ENCODE results near the gene ODC1. TPM values are rescaled to one million over a fixed set of nuclear protein-coding genes. Genes with fewer than 3 reads are reported as not detected.

Gene ODC1
- total RNA-seq, 2 donors from 2014 or later: 31.9 to 59.7 TPM

DNA sequence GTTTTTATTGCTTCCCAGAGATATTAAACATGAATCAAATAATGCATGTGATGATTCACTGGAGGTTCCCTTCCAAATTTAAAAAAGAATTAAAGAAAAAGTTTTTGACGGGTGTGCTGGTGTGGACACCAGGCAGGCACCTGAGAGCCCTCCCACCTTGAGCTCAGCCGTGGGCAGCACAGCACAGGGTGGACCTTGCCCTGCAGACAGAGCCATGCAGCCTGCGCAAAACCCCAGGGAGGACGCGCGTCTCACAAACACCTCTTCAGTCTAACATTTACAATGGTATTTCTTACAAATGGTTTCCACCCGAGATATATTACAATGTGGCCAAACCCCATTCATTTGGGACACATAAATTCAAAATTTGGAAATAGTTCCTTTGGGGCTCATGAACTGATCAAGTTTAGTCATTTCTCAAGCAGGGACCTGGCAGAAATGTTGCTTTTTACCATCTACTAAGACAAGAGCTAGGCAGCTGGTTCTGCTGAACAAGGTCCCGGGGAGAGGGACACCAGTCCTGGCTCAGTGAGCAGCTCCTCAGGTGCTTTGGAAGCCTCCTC is 45.4 kb downstream of the ODC1 start:
- no peak for TF ChIP-seq POLR2A (IDR thresholded peaks at IDR 0.05)
- TF ChIP-seq CTCF (IDR thresholded peaks at IDR 0.05): no peak
- Histone ChIP-seq H3K36me3 (replicated peaks in 1 of 2; ENCODE audit: insufficient read depth in 1 of 2, low read depth in 2 of 2) (no peaks in the 10 kb centered on the region), H3K9me3 (no peaks in the 10 kb centered on the region), H3K27me3 (no peaks in the 10 kb centered on the region), H3K4me1 (peaks cover 36% of the 10 kb centered on the region), H3K27ac (no peak overlapping the region), H3K4me3 (no peak overlapping the region)
- intact Hi-C loops (cut with DNase I): no loop called here
- no peak for ATAC-seq
- WGBS, 2 donors: 69 to 99% methylated on average over 8 of the region's 8 CpGs
- no peak for DNase-seq

DNA sequence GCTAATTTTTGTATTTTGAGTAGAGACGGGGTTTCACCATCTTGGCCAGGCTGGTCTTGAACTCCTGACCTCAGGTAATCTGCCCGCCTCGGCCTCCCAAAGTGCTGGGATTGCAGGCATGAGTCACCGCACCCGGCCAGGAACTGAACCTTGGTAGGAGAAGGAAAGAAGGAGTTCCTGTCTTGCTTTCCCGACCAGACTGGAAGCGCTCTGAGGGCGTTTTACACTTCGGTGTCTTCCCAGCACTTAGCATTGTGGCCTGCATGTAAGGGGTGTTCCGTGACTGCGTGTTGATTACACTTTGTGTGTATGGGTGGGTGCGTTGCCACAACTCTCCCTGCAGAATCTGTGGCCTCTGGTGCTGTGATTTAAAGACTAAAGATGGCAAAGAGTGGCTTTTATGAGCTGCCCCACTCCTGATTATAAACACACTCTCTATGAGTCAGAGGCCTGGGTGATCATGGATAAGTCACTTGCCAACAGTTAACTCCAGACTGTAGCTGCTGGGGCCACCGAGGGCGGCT is 46.0 kb downstream of the ODC1 start:
- no peaks in the 10 kb centered on the region for H3K36me3 ChIP-seq (replicated peaks in 1 of 2; ENCODE audit: insufficient read depth in 1 of 2, low read depth in 2 of 2)
- intact Hi-C loops (cut with DNase I): no loop called here
- H3K27ac ChIP-seq: no peak overlapping the region
- TF ChIP-seq POLR2A (IDR thresholded peaks at IDR 0.05) (no peak), CTCF (IDR thresholded peaks at IDR 0.05) (no peak)
- H3K27me3 ChIP-seq: no peaks in the 10 kb centered on the region
- WGBS, 2 donors: 79 to 94% methylated on average over 12 to 14 of the region's 14 CpGs
- no peaks in the 10 kb centered on the region for H3K9me3 ChIP-seq
- DNase-seq: no peak
- H3K4me1 ChIP-seq: peaks cover 30% of the 10 kb centered on the region
- no peak overlapping the region for H3K4me3 ChIP-seq
- no peak for ATAC-seq

- Histone ChIP-seq H3K4me3 (no peak overlapping the region), H3K9me3 (no peaks in the 10 kb centered on the region), H3K27ac (peak overlapping the region in 1 of 4 donors; percentile 31), H3K27me3 (no peaks in the 10 kb centered on the region), H3K4me1 (peaks cover 21% of the 10 kb centered on the region), H3K36me3 (replicated peaks in 1 of 2; ENCODE audit: insufficient read depth in 1 of 2, low read depth in 2 of 2) (no peaks in the 10 kb centered on the region)
- intact Hi-C loops (cut with DNase I): no loop called here
- ATAC-seq: no peak
- WGBS, 2 donors: 70 to 80% methylated on average over 21 of the region's 21 CpGs
- TF ChIP-seq CTCF (IDR thresholded peaks at IDR 0.05): no peak
- no peak for TF ChIP-seq POLR2A (IDR thresholded peaks at IDR 0.05)
- DNase-seq: no peak
Observed at GRCh38 chr2:10400978-10401951, 46.9 kb downstream of the ODC1 start.

DNA sequence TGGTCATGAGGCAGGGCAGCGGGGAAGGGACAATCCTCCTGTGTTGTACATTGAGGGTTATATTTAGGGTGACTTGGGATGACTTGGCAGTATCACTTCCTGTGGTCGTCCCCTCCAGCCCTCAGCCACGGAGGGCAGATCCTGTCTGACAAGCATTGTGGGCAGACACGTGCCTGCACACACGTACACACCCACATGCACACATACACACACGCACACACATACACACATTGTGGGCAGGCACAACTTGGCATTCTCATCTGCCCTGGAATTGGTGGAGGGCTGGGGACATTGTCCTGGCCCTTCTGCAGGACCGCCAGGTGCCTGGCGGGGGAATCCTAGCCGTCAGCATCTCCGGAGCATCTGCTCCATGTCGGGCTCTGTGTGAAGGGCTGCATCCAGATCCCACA is 47.6 kb downstream of the ODC1 start:
- intact Hi-C loops (cut with DNase I): no loop called here
- Histone ChIP-seq H3K4me1 (peaks cover 14% of the 10 kb centered on the region), H3K27me3 (no peaks in the 10 kb centered on the region), H3K9me3 (no peaks in the 10 kb centered on the region), H3K27ac (peak overlapping the region in 3 of 4 donors; percentile 5 to 31 (median 28)), H3K36me3 (replicated peaks in 1 of 2; ENCODE audit: insufficient read depth in 1 of 2, low read depth in 2 of 2) (no peaks in the 10 kb centered on the region), H3K4me3 (no peak overlapping the region)
- DNase-seq: peak in 1 of 4 donors; percentile 67
- ATAC-seq: no peak
- TF ChIP-seq POLR2A (IDR thresholded peaks at IDR 0.05) (no peak), CTCF (IDR thresholded peaks at IDR 0.05) (no peak)
- 80 to 83% methylated on average over 1 to 11 of the region's 11 CpGs for WGBS, 2 donors
